22Rv1 (cell line): ENCODE measurements around the gene DIAPH2.
"Not testable (repeated sequence)": the region's sequence is repeated elsewhere in the genome, so short reads cannot be mapped to it uniquely, and the experiment has no call there.

ENCODE experiments used
- ZFX ChIP-seq: fragments of 450-650 bp; IDR thresholded peaks from 2 replicates; pipeline ENCODE4 v1.6.1; 2017; ENCODE audit warnings: antibody characterized with exemption, borderline replicate concordance
- TF ChIP-seq, protein P1 (sequence below): fragments of 450-650 bp; IDR thresholded peaks from 2 replicates; pipeline ENCODE4 v1.5.1; 2017; ENCODE audit warnings: mild to moderate bottlenecking

- TF ChIP-seq, protein P1, sequence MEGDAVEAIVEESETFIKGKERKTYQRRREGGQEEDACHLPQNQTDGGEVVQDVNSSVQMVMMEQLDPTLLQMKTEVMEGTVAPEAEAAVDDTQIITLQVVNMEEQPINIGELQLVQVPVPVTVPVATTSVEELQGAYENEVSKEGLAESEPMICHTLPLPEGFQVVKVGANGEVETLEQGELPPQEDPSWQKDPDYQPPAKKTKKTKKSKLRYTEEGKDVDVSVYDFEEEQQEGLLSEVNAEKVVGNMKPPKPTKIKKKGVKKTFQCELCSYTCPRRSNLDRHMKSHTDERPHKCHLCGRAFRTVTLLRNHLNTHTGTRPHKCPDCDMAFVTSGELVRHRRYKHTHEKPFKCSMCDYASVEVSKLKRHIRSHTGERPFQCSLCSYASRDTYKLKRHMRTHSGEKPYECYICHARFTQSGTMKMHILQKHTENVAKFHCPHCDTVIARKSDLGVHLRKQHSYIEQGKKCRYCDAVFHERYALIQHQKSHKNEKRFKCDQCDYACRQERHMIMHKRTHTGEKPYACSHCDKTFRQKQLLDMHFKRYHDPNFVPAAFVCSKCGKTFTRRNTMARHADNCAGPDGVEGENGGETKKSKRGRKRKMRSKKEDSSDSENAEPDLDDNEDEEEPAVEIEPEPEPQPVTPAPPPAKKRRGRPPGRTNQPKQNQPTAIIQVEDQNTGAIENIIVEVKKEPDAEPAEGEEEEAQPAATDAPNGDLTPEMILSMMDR = not testable (repeated sequence)
- TF ChIP-seq ZFX = not testable (repeated sequence)
These were observed 46.4 kb downstream of the DIAPH2 start for GRCh38 chrX:96731000-96731399.
